ENCODE results near the gene DNAL1. TPM values are rescaled to one million over a fixed set of nuclear protein-coding genes. Genes with fewer than 3 reads are reported as not detected.

DNAL1 gene
- total and polyA plus RNA-seq, 10 of the 15 experiments (the other 5 are each of a cell fraction or from before 2014, with no cell fraction given): 2.4 to 18.2 (median 7.4) TPM

- Histone ChIP-seq H3K4me2 (ENCODE audit: control insufficient read depth, insufficient read depth) (no peak overlapping the region), H3K79me2 (ENCODE audit: control insufficient read depth, insufficient read depth, low read length) (no peaks in the 10 kb centered on the region), H4K20me1 (ENCODE audit: control insufficient read depth, insufficient read depth) (no peaks in the 10 kb centered on the region), H3K4me3 (no peak overlapping the region), H2AFZ (ENCODE audit: control insufficient read depth, low read depth, low read length) (no peak overlapping the region), H3K27ac (ENCODE audit: control insufficient read depth, insufficient read depth) (no peak overlapping the region), H3K27me3 (replicated peaks in 1 of 2; ENCODE audit: control insufficient read depth in 2 of 2, insufficient read depth in 2 of 2, low read length in 1 of 2) (peaks cover 0 to 3% of the 10 kb centered on the region in 2 experiments; a peak in 1 of 4 replicates), H3K9ac (ENCODE audit: control insufficient read depth, insufficient read depth, low read length) (no peak overlapping the region), H3K36me3 (ENCODE audit: control insufficient read depth in 2 of 2, insufficient read depth in 2 of 2, low read length in 1 of 2) (no peaks in the 10 kb centered on the region), H3K9me3 (replicated peaks; ENCODE audit: control insufficient read depth, insufficient read depth, low read length) (no peaks in the 10 kb centered on the region), H3K4me1 (ENCODE audit: control insufficient read depth, insufficient read depth, low read length) (peaks cover 8% of the 10 kb centered on the region)
- ChIA-PET SMC1A (ENCODE audit: uncharacterized antibody, unreplicated experiment) (interaction anchor here (1.5 to 2.3 kb wide), 3 partner anchors 11 to 129 kb away, joined by 4 to 7 read pairs (median 5); no protein-coding TSS in a partner anchor), CTCF (interaction anchor here (0.5 to 13.1 kb wide), 3 partner anchors 129 to 638 kb away, joined by 3 to 220 read pairs (median 3); no protein-coding TSS in a partner anchor), RAD21 (ENCODE audit: unreplicated experiment) (interaction anchor here (0.7 to 1.4 kb wide), 3 partner anchors 11 to 289 kb away, joined by 3 to 6 read pairs (median 4); no protein-coding TSS in a partner anchor), POLR2A (interaction anchor here (0.5 to 0.7 kb wide), 3 partner anchors 115 to 1150 kb away, joined by 3 to 7 read pairs (median 5); no protein-coding TSS in a partner anchor)
- no peak for FAIRE-seq
- no TSS peak for BruUV-seq (replicated peaks)
- DNase-seq (ENCODE audit: low read depth, low spot score): no peak
- intact Hi-C loops (cut with micrococcal nuclease; ENCODE audit: unreplicated experiment): loop anchor here (10.0 kb wide), 2 partner anchors 227 to 397 kb away; no protein-coding TSS in a partner anchor
- in situ Hi-C loops (cut with MboI): no loop called here
- WGBS (ENCODE audit: insufficient coverage, insufficient replicate concordance, low lambda C conversion rate, missing lambda C conversion rate): 40% methylated on average over 5 of the region's 5 CpGs
- ATAC-seq: no peak
- no peak for TF ChIP-seq ATF3 (IDR thresholded peaks at IDR 0.05; ENCODE audit: borderline replicate concordance, extremely low read depth, low read depth, low read length)
- TF ChIP-seq IKZF2 (IDR thresholded peaks at IDR 0.05): no peak
- no peak for TF ChIP-seq CHD4 (IDR thresholded peaks at IDR 0.05)
- no peak for TF ChIP-seq ZNF207 (IDR thresholded peaks at IDR 0.05; ENCODE audit: borderline replicate concordance)
- no peak for TF ChIP-seq TARDBP (IDR thresholded peaks at IDR 0.05; ENCODE audit: borderline replicate concordance)
- TF ChIP-seq ELK1 (IDR thresholded peaks at IDR 0.05; ENCODE audit: low read depth, low read length): no peak
Measured at GRCh38 chr14:73637830-73638229, 7.0 kb upstream of the DNAL1 start.

Data from GM12878 (cell line).